Stimulated activated CD4-positive, alpha-beta T cell treated with anti-CD3 and anti-CD28 coated beads, Interleukin-1b, Interleukin-23, amount 100 ng/mL, for 48 hours (primary cell): ENCODE measurements around the gene SPAG8.

ENCODE experiments used
- DNase-seq: peaks from one replicate; pipeline ENCODE4 v3.0.0-alpha.2; 2020

SPAG8 gene

GRCh38 chr9:35806101-35806500 is 6.0 kb downstream of the SPAG8 start:
- no peak for DNase-seq

GRCh38 chr9:35801328-35802128 is 10.5 kb downstream of the SPAG8 start:
- DNase-seq: no peak

GRCh38 chr9:35800530-35800929 is 11.5 kb downstream of the SPAG8 start:
- DNase-seq: no peak

GRCh38 chr9:35798658-35799374 is 13.2 kb downstream of the SPAG8 start:
- DNase-seq: peak; percentile 70

- DNase-seq: no peak
These were observed 14.6 kb downstream of the SPAG8 start for GRCh38 chr9:35797311-35798109.

GRCh38 chr9:35795695-35796094 is 16.4 kb downstream of the SPAG8 start:
- no peak for DNase-seq

- DNase-seq: no peak
These were observed 18.6 kb downstream of the SPAG8 start for GRCh38 chr9:35793461-35793860.

- no peak for DNase-seq
These were observed 19.2 kb downstream of the SPAG8 start for GRCh38 chr9:35792826-35793225.

GRCh38 chr9:35792024-35792813 is 19.8 kb downstream of the SPAG8 start:
- DNase-seq: no peak

- DNase-seq: no peak
These were observed 20.7 kb downstream of the SPAG8 start, which contains the start of gene NPR2 for GRCh38 chr9:35791297-35791921. TSS of gene NPR2 (plus strand) at chr9:35791591. CDS start at chr9:35792409, 818 bp downstream.

- peak; percentile 45 for DNase-seq
These were observed 21.4 kb downstream of the SPAG8 start for GRCh38 chr9:35790385-35791296.

- DNase-seq: no peak
These were observed 22.1 kb downstream of the SPAG8 start for GRCh38 chr9:35790025-35790384.

GRCh38 chr9:35789541-35789940 is 22.5 kb downstream of the SPAG8 start:
- DNase-seq: no peak

- no peak for DNase-seq
These were observed 28.6 kb downstream of the SPAG8 start for GRCh38 chr9:35783418-35783817.

GRCh38 chr9:35781066-35781465 is 31.0 kb downstream of the SPAG8 start:
- no peak for DNase-seq

GRCh38 chr9:35778496-35778895 is 33.6 kb downstream of the SPAG8 start:
- DNase-seq: no peak

GRCh38 chr9:35776018-35776417 is 36.0 kb downstream of the SPAG8 start:
- no peak for DNase-seq

- DNase-seq: no peak
These were observed 37.0 kb downstream of the SPAG8 start for GRCh38 chr9:35774907-35775635.

GRCh38 chr9:35771943-35772342 is 40.1 kb downstream of the SPAG8 start:
- no peak for DNase-seq

GRCh38 chr9:35771534-35771933 is 40.5 kb downstream of the SPAG8 start:
- DNase-seq: no peak
